Neural cell (in vitro differentiated cells): ENCODE data around the gene MAGI1. TPM values are rescaled to one million over a fixed set of nuclear protein-coding genes. Genes with fewer than 3 reads are reported as not detected.

Experiments used
- H2AFZ ChIP-seq: fragments of 200-600, 300-800 bp; sonication (generic), shearing (Covaris generic); 2 replicates; pipeline ENCODE4 v1.6.0; 2014; ENCODE audit warnings: low read depth, mild to moderate bottlenecking, antibody characterized with exemption, low read length, moderate library complexity
- H3F3A ChIP-seq: fragments of 200-600 bp; shearing (Covaris generic); 2 replicates; pipeline ENCODE4 v1.6.1; 2016; ENCODE audit warnings: mild to moderate bottlenecking, moderate library complexity, mixed read lengths, antibody characterized with exemption, low read length; ENCODE audit not compliant: insufficient read depth, poor library complexity, severe bottlenecking
- H3K27ac ChIP-seq: fragments of 200-600, 300-800 bp; sonication (generic), shearing (Covaris generic); 2 replicates; pipeline ENCODE4 v1.5.1; 2014; ENCODE audit warnings: mild to moderate bottlenecking, low read length, moderate library complexity
- H3K27me3 ChIP-seq: fragments of 300-800, 200-600 bp; sonication (generic), shearing (Covaris generic); 2 replicates; pipeline ENCODE4 v1.6.0; 2014; ENCODE audit warnings: mild to moderate bottlenecking, low read depth, low read length, moderate library complexity; ENCODE audit not compliant: insufficient read depth
- H3K36me3 ChIP-seq: fragments of 300-800, 200-600 bp; sonication (generic), shearing (Covaris generic); 2 replicates; pipeline ENCODE4 v1.5.1; 2014; ENCODE audit warnings: mild to moderate bottlenecking, antibody characterized with exemption, low read length, moderate library complexity; ENCODE audit not compliant: insufficient read depth
- H3K4me2 ChIP-seq: fragments of 300-800, 200-600 bp; sonication (generic), shearing (Covaris generic); 2 replicates; pipeline ENCODE4 v1.6.0; 2014; ENCODE audit warnings: mild to moderate bottlenecking, low read length
- H3K4me3 ChIP-seq: fragments of 300-800, 200-600 bp; sonication (generic), shearing (Covaris generic); 2 replicates; pipeline ENCODE4 v1.5.1; 2014; ENCODE audit warnings: mild to moderate bottlenecking, low read length, moderate library complexity
- H3K79me2 ChIP-seq: fragments of 200-600 bp; shearing (Covaris generic); replicated peaks from 2 replicates; pipeline ENCODE4 v1.6.0; 2014; ENCODE audit warnings: mild to moderate bottlenecking, low read length, moderate library complexity; ENCODE audit not compliant: insufficient read depth
- H3K9ac ChIP-seq: fragments of 300-800, 200-600 bp; sonication (generic), shearing (Covaris generic); 2 replicates; pipeline ENCODE4 v1.6.1; 2016; ENCODE audit warnings: mild to moderate bottlenecking, low read length, mixed read lengths
- H3K9me2 ChIP-seq: fragments of 200-600 bp; shearing (Covaris generic); 2 replicates; pipeline ENCODE4 v1.6.1; 2016; ENCODE audit warnings: mild to moderate bottlenecking, low read length, mixed read lengths; ENCODE audit not compliant: insufficient read depth
- H3K9me3 ChIP-seq: fragments of 200-600, 300-800 bp; sonication (generic), shearing (Covaris generic); 2 replicates; pipeline ENCODE4 v1.6.1; 2016; ENCODE audit warnings: mild to moderate bottlenecking, mixed run types, low read length, moderate library complexity, mixed read lengths
- H4K20me1 ChIP-seq: fragments of 200-600 bp; shearing (Covaris generic); 2 replicates; pipeline ENCODE4 v1.6.1; 2016; ENCODE audit warnings: mild to moderate bottlenecking, mixed run types; ENCODE audit not compliant: insufficient read depth
- CTCF ChIP-seq: fragments of 450-650 bp; IDR thresholded peaks from 2 replicates; pipeline ENCODE4 v1.5.1; 2014; ENCODE audit warnings: antibody characterized with exemption, mild to moderate bottlenecking, moderate library complexity; ENCODE audit not compliant: poor library complexity, severe bottlenecking
- EP300 ChIP-seq: fragments of 450-650 bp; conservative IDR thresholded peaks from 2 replicates; pipeline ENCODE4 v1.6.1; 2014; ENCODE audit warnings: antibody characterized with exemption, mild to moderate bottlenecking, moderate library complexity; ENCODE audit not compliant: poor library complexity, severe bottlenecking
- EZH2 ChIP-seq: fragments of 200-600, 300-800 bp; shearing (Covaris generic), sonication (generic); IDR thresholded peaks from 2 replicates; pipeline ENCODE4 v1.6.1; 2014; ENCODE audit warnings: antibody characterized with exemption, low read length, borderline replicate concordance, mild to moderate bottlenecking; ENCODE audit not compliant: insufficient read depth, poor library complexity, severe bottlenecking
- MXI1 ChIP-seq: fragments of 450-650 bp; conservative IDR thresholded peaks from 2 replicates; pipeline ENCODE4 v1.6.1; 2014; ENCODE audit warnings: antibody characterized with exemption, mild to moderate bottlenecking; ENCODE audit not compliant: poor library complexity, severe bottlenecking
- POLR2AphosphoS5 ChIP-seq: IDR thresholded peaks from 2 replicates; pipeline ENCODE4 v1.6.1; 2012
- RAD21 ChIP-seq: fragments of 450-650 bp; conservative IDR thresholded peaks from 2 replicates; pipeline ENCODE4 v1.6.1; 2014; ENCODE audit warnings: antibody characterized with exemption, mild to moderate bottlenecking, moderate library complexity
- REST ChIP-seq: IDR thresholded peaks from 2 replicates; pipeline ENCODE4 v1.6.1; 2012; ENCODE audit warnings: borderline replicate concordance
- SMC3 ChIP-seq: fragments of 450-650 bp; conservative IDR thresholded peaks from 2 replicates; pipeline ENCODE4 v1.6.1; 2014; ENCODE audit warnings: antibody characterized with exemption, mild to moderate bottlenecking, moderate library complexity; ENCODE audit not compliant: poor library complexity
- TAF1 ChIP-seq: IDR thresholded peaks from 2 replicates; pipeline ENCODE4 v1.6.1; 2012; ENCODE audit warnings: low read depth
- polyA plus RNA-seq: library from polyadenylated mRNA; depleted of rRNA; stranded (reverse); fragments of >200 nt; gene quantifications from 2 replicates; pipeline ENCODE4 v1.2.3, GENCODE V29; 2014

The MAGI1 gene
- polyA plus RNA-seq, 1 donor from 2014 or later = 44.7 TPM

- no peak overlapping the region for H3K27ac ChIP-seq
- no peak overlapping the region for H3K9ac ChIP-seq
- no peaks in the 10 kb centered on the region for H3K36me3 ChIP-seq
- H2AFZ ChIP-seq = no peak overlapping the region
- H4K20me1 ChIP-seq = no peaks in the 10 kb centered on the region
- no peaks in the 10 kb centered on the region for H3K27me3 ChIP-seq
- no peak overlapping the region for H3K4me3 ChIP-seq
- no peak overlapping the region for H3K4me2 ChIP-seq
- H3K9me2 ChIP-seq = no peaks in the 10 kb centered on the region
- no peaks in the 10 kb centered on the region for H3K79me2 ChIP-seq
- no peaks in the 10 kb centered on the region for H3K9me3 ChIP-seq
- H3F3A ChIP-seq = no peaks in the 10 kb centered on the region
- TF ChIP-seq EP300 (no peak), EZH2 (no peak), POLR2AphosphoS5 (no peak), TAF1 (no peak), MXI1 (no peak), CTCF (no peak), REST (no peak), SMC3 (no peak), RAD21 (no peak)
Measured at GRCh38 chr3:65671004-65671403, 367.7 kb downstream of the MAGI1 start.

- no peaks in the 10 kb centered on the region for H3K27me3 ChIP-seq
- no peaks in the 10 kb centered on the region for H3F3A ChIP-seq
- no peak overlapping the region for H3K4me3 ChIP-seq
- H3K36me3 ChIP-seq = no peaks in the 10 kb centered on the region
- no peaks in the 10 kb centered on the region for H3K9me3 ChIP-seq
- H2AFZ ChIP-seq = no peak overlapping the region
- no peak overlapping the region for H3K4me2 ChIP-seq
- no peak overlapping the region for H3K9ac ChIP-seq
- H3K27ac ChIP-seq = no peak overlapping the region
- TF ChIP-seq EP300 (no peak), SMC3 (no peak), EZH2 (no peak), TAF1 (no peak), MXI1 (no peak), RAD21 (no peak), REST (no peak), POLR2AphosphoS5 (no peak), CTCF (no peak)
- no peaks in the 10 kb centered on the region for H4K20me1 ChIP-seq
- no peaks in the 10 kb centered on the region for H3K9me2 ChIP-seq
- no peaks in the 10 kb centered on the region for H3K79me2 ChIP-seq
Measured at GRCh38 chr3:65669163-65669875, 369.4 kb downstream of the MAGI1 start.
